K562 (cell line): ENCODE results near the gene RHBG. TPM values are rescaled to one million over a fixed set of nuclear protein-coding genes. Genes with fewer than 3 reads are reported as not detected.

Experiments used
- E2F3 ChIP-seq: fragments of 250-450 bp; sonication (Bioruptor Pico); IDR thresholded peaks from 2 replicates; pipeline ENCODE4 v1.4.0; 2020; ENCODE audit warnings: mild to moderate bottlenecking
- EHMT2 ChIP-seq: fragments of 450-650 bp; IDR thresholded peaks from 2 replicates; pipeline ENCODE4 v1.6.1; 2018; ENCODE audit warnings: antibody characterized with exemption
- ELF1 ChIP-seq: fragments of 200-800 bp; sonication (Bioruptor generic); IDR thresholded peaks from 2 replicates; pipeline ENCODE4 v1.6.1; 2016; ENCODE audit warnings: missing genetic modification characterization, missing compliant biosample characterization
- ETS2 ChIP-seq: IDR thresholded peaks from 2 replicates; pipeline ENCODE4 v1.6.1; 2016; ENCODE audit warnings: borderline replicate concordance, missing genetic modification characterization, mild to moderate bottlenecking, moderate library complexity, missing compliant biosample characterization; ENCODE audit not compliant: poor library complexity, severe bottlenecking
- FOSL1 ChIP-seq: fragments of 200-800 bp; sonication (Bioruptor generic); conservative IDR thresholded peaks from 2 replicates; pipeline ENCODE4 v1.6.1; 2016; ENCODE audit warnings: missing genetic modification characterization, missing compliant biosample characterization
- HLTF ChIP-seq: fragments of 450-650 bp; IDR thresholded peaks from 2 replicates; pipeline ENCODE4 v1.6.1; 2016
- KLF16 ChIP-seq: IDR thresholded peaks from 2 replicates; pipeline ENCODE4 v1.6.1; 2016; ENCODE audit warnings: antibody characterized with exemption
- LCOR ChIP-seq: sonication (generic); formaldehyde crosslinking; IDR thresholded peaks from 2 replicates; pipeline ENCODE4 v1.8.0; 2022; ENCODE audit warnings: mild to moderate bottlenecking, missing genetic modification reagents
- MECOM ChIP-seq: fragments of 250-450 bp; sonication (Bioruptor Pico); IDR thresholded peaks from 2 replicates; pipeline ENCODE4 v1.8.0; 2022; ENCODE audit warnings: inconsistent platforms
- POLR3G ChIP-seq: IDR thresholded peaks from 2 replicates; pipeline ENCODE4 v1.6.1; 2011; ENCODE audit not compliant: insufficient read length, insufficient replicate concordance; ENCODE audit errors: extremely low read depth
- SRSF3 ChIP-seq: fragments of 200-400 bp; formaldehyde crosslinking; IDR thresholded peaks from 2 replicates; pipeline ENCODE4 v1.6.1; 2016; ENCODE audit warnings: mild to moderate bottlenecking, low read length, moderate library complexity; ENCODE audit not compliant: insufficient read depth
- THRA ChIP-seq: fragments of 450-650 bp; IDR thresholded peaks from 2 replicates; pipeline ENCODE4 v1.6.1; 2017; ENCODE audit warnings: mild to moderate bottlenecking, moderate library complexity
- TOE1 ChIP-seq, 2 experiments: fragments of 450-650 bp in 1 of 2; sonication (generic) in 1 of 2; formaldehyde crosslinking in 1 of 2; IDR thresholded peaks; 2 replicates each; pipeline versions ENCODE4 v1.7.1 to v1.8.0; 2016 to 2022; ENCODE audit warnings: borderline replicate concordance in 2 of 2, mild to moderate bottlenecking in 2 of 2, antibody characterized with exemption in 1 of 2, inconsistent platforms in 1 of 2, low read depth in 1 of 2, missing genetic modification reagents in 1 of 2, moderate library complexity in 1 of 2
- U2AF1 ChIP-seq: fragments of 200-400 bp; formaldehyde crosslinking; optimal IDR thresholded peaks from 2 replicates; pipeline ENCODE3; 2017; ENCODE audit warnings: mild to moderate bottlenecking, low read depth, low read length, moderate library complexity
- ZBTB1 ChIP-seq: sonication (generic); formaldehyde crosslinking; IDR thresholded peaks from 2 replicates; pipeline ENCODE4 v1.8.1; 2023; ENCODE audit warnings: missing genetic modification reagents, low read depth, mild to moderate bottlenecking, borderline replicate concordance
- ZBTB33 ChIP-seq: sonication (generic); formaldehyde crosslinking; IDR thresholded peaks from 2 replicates; pipeline ENCODE4 v1.8.1; 2023; ENCODE audit warnings: mild to moderate bottlenecking, missing genetic modification reagents
- ZFP91 ChIP-seq: sonication (generic); formaldehyde crosslinking; IDR thresholded peaks from 2 replicates; pipeline ENCODE4 v1.8.0; 2022; ENCODE audit warnings: mild to moderate bottlenecking, missing genetic modification reagents
- ZNF24 ChIP-seq: fragments of 450-650 bp; IDR thresholded peaks from 2 replicates; pipeline ENCODE4 v1.6.1; 2016
- ZNF316 ChIP-seq: fragments of 450-650 bp; IDR thresholded peaks from 2 replicates; pipeline ENCODE4 v1.6.1; 2016
- ZNF354B ChIP-seq: fragments of 250-450 bp; sonication (Bioruptor Pico); IDR thresholded peaks from 2 replicates; pipeline ENCODE4 v1.4.0; 2020
- ZNF41 ChIP-seq: fragments of 250-450 bp; sonication (Bioruptor Pico); conservative IDR thresholded peaks from 2 replicates; pipeline ENCODE4 v1.4.0; 2020; ENCODE audit warnings: mild to moderate bottlenecking
- ZNF444 ChIP-seq: fragments of 250-450 bp; sonication (Bioruptor Pico); IDR thresholded peaks from 2 replicates; pipeline ENCODE4 v1.4.0; 2020; ENCODE audit warnings: mild to moderate bottlenecking, moderate library complexity
- ZNF449 ChIP-seq: fragments of 250-450 bp; sonication (Bioruptor Pico); IDR thresholded peaks from 2 replicates; pipeline ENCODE4 v1.8.0; 2022; ENCODE audit warnings: moderate library complexity, mild to moderate bottlenecking, inconsistent platforms
- polyA plus RNA-seq, 8 experiments: library from polyadenylated mRNA; depleted of rRNA in 4 of 8; stranded (reverse) in 5 of 8; unstranded in 3 of 8; fragments of >200 nt; fragmentation: Nextera tagmentation in 2 of 8; fragmentation: Illumina TruSeq in 1 of 8; extraction: Ambion mirVana in 2 of 8; extraction: Trizol in 1 of 8; gene quantifications; 2 replicates each; pipeline versions ENCODE4 v1.2.1 to v1.2.3, GENCODE V29; 2011 to 2014; ENCODE audit warnings: inconsistent platforms in 1 of 8, missing spikeins in 1 of 8
- total RNA-seq, 7 experiments: library from RNA; depleted of rRNA in 6 of 7; stranded (reverse); fragments of >200 nt in 6 of 7; fragmentation: Illumina TruSeq in 2 of 7; extraction: Trizol in 2 of 7; gene quantifications; 2 replicates each; pipeline versions ENCODE4 v1.2.1 to v1.2.3, GENCODE V29; 2011 to 2021; ENCODE audit warnings: low replicate concordance in 1 of 7

The RHBG gene
- total and polyA plus RNA-seq, 9 of the 15 experiments (the other 6 are each of a cell fraction or from before 2014, with no cell fraction given), result not detected

GRCh38 chr1:156338180-156338976 is 30.6 kb upstream of the RHBG start, which contains the start of the genes CCT3 and TSACC (continued):
- TF ChIP-seq ZBTB33 (CRISPR knock-in tag) (no peak), ZNF24 (no peak), ZNF41 (CRISPR knock-in tag) (no peak), FOSL1 (tag) (peak; percentile 27; the same call in 1 of the 2 replicates), ETS2 (tag) (no peak), HLTF (no peak), ZFP91 (CRISPR knock-in tag) (no peak), EHMT2 (no peak), LCOR (no peak), THRA (no peak), TOE1 (IDR thresholded peaks at IDR 0.05; ENCODE audit: borderline replicate concordance) (no peak), TOE1 (CRISPR knock-in tag; IDR thresholded peaks at IDR 0.05; ENCODE audit: borderline replicate concordance, low read depth) (no peak), E2F3 (CRISPR knock-in tag) (0 out of 2 replicates have a peak, but pooled peaks have one; percentile 30), ZNF444 (CRISPR knock-in tag) (no peak), MECOM (no peak), POLR3G (no peak), ZNF449 (no peak), SRSF3 (no peak), KLF16 (no peak), U2AF1 (no peak), ELF1 (tag) (peak; percentile 81), ZBTB1 (no peak), ZNF354B (CRISPR knock-in tag) (no peak), ZNF316 (no peak)
